Stromal cell of bone marrow (primary cell): Measurements from ENCODE around the gene SEZ6L.

Source experiments
- DNase-seq: peaks from one replicate; pipeline ENCODE4 v3.0.0-alpha.2; 2012; ENCODE audit warnings: low read depth

The SEZ6L gene

DNA sequence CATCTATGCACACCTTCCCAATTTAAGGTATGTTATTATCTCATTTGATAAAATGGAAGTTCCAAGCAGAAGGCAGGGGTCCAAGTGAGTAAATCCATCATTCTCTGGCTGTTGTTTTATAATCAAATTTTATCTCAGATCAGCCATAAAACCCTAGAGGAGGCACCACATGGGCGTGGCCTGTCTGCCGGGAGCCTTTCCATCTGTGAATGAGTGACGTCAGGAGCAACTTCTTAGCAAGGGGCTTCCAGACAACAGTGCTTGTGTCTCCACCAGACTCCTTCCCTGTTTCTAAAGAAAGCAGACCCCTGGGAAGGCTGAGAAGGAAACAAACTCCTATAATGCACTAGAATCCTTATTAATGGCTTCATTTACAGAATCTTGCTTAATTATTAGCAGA, 13.5 kb downstream of the SEZ6L start:
- DNase-seq, result no peak

DNA sequence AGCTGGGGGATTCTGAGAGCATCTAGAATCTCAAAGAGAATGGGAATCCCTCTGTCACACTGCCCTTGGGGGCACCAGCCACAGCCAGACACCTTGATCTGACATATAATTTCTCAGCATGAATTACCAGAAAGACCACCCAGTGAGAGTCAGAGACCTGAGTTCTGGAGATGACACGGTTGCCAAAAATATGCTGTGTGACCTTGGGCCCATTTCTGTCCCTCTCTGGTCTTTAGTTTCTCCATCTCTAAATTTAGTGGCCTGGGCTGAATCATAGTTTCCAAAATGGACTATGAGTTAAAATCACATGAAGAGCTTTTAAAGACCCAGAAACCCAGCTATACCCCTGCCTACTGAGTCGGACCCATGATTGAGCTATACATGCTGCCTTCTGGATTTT, 15.9 kb downstream of the SEZ6L start:
- DNase-seq, result no peak

- no peak for DNase-seq
Observed at GRCh38 chr22:26188341-26188740, 19.1 kb downstream of the SEZ6L start.

DNA sequence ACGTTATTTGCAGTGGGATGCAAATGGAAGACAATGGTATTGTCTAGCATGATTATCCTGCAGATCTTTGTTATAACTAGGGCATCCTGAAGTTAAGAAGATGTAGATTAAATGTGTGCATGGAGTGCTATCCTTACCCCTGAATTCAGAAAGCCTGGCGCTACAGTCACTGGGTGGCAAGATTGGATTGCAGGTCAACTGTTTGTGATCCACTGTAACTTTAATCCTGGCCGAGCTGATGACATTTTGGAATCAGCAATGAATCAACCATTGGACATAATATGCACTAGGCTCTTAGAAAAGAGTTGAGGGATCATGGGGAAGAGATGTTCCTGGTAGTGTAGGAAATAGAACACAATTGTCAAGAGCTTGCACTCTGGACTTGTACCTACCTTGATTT, 25.1 kb downstream of the SEZ6L start:
- no peak for DNase-seq

DNA sequence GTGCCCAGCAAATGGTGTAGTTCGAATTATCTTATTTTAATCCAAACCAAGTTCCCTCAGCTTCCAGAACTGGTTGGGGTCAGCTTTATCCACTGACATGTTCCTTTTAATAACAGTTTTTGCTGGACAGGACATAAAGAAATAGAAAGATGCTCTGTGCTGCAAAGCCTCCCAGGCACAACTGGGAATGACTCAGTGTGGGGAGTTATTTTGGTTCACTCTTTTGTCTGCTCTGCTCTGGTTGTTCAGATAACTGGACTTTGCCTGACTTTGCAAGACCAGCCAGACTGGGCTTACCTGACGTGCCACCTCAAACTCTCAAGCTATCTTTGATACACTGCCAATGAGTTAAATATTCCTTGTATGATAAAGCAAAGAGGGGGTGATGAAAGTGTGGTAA, 25.6 kb downstream of the SEZ6L start:
- no peak for DNase-seq

DNA sequence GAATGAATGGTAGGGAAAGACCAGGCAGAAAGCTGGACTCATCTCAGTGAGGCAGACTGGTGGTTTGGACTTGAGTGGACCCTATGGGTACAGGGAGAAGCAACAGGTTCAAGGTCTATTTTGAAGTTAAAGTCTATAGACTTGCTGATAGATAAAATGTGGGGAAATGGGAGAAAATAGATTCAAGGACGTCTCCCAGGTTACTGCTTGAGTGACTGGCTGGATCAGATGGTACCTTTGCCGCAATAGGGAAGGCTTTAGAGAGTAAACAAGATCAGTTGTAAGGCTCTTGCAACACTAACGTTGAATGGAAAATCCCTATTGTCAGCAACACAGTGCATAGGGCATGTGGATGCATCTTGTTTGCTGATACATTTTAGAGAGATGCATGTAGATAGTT, 27.4 kb downstream of the SEZ6L start:
- DNase-seq, result no peak

- no peak for DNase-seq
Observed at GRCh38 chr22:26197425-26197824, 28.2 kb downstream of the SEZ6L start.

DNA sequence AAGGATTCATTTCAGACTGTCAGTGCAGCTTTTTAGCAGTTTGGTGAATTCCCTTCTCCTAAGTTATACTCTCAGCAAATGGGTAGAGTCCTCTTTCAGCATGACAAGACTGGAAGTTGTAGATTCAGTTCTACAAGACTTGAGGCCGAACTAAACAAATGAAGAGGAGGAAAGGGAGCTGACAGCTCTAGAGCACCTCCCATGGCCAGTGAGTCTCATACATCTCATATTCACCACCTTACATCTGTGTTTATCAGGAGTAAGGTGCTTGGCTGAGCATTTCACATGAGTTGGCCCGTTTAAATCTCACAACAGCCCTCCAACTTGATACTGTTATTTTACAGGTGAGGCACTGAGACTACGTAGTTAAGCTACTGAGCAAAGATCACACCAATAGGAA, 30.4 kb downstream of the SEZ6L start:
- DNase-seq, result no peak

DNA sequence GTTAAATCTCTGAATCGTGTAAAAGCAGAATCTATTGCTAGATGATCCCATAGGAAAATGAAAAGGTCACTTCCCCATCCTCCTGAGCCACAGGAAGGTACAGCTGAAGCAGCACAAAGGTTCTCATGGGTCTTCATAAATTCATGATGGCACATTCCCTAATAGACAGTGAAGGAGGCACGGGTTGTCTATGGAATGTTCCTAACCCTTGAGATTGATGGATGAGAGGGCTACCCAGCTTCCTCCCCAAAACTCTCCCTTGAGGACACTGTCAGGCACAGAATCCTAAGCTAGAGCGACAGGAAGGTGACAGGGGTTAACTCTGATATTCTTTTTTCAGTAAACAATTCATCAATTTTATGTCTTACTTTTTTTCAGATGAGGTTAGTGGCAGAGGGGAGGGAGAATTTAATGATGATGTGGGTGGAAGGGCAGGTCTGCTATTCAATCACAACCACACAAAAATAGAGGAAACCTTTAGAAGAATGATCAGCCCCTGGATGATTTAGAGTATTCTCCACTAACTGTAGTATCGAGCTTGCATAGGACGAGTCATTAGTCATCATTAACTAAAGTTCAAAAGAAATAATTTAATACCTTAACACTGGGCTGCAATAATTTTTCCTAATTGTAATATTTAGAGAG, 33.1 kb downstream of the SEZ6L start:
- no peak for DNase-seq

GRCh38 chr22:26205494-26205893, 36.2 kb downstream of the SEZ6L start:
- no peak for DNase-seq

- DNase-seq, result no peak
Observed at GRCh38 chr22:26210334-26210733, 41.1 kb downstream of the SEZ6L start.

GRCh38 chr22:26213826-26214225, 44.6 kb downstream of the SEZ6L start:
- no peak for DNase-seq

GRCh38 chr22:26214466-26214865, 45.2 kb downstream of the SEZ6L start:
- no peak for DNase-seq

DNA sequence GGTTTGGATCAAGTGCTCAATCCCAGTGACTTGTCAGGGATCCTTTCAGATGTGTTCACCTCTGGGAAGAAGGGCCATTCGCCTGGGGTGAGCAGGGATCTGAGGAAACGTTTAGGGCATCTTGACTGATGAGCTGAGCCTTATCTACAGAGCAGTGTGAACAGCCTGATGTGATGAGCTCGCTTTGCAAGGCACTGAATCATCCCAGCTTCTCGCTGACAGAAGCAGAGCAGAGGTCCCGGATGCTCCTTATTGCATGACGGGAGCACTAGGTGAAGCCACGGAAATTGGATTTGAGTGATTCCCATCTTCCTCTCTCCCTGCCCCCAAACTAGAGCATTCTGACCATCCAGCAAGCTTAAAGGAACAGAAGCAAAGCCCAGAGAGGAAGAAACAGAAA, 46.5 kb downstream of the SEZ6L start:
- no peak for DNase-seq

DNA sequence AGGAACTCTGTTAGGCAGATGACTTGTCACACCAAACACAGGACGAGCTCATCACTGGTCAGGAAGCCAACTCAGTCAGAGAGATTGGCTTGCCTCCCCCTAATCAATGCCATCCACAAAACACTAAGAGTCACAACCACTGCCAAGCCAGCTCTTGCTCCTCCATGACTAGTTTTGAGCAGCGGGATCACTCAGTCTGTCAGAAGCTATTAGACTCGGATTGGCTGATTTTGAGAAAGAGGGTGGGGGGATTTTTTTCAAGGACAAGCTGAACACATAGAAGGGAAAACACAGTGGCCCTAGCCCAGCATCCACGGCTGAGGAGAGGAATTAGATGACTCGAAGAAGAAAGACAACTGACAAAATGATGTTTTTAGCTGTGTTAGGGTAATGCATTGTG, 55.9 kb downstream of the SEZ6L start:
- DNase-seq, result no peak

GRCh38 chr22:26226538-26227297, 57.5 kb downstream of the SEZ6L start:
- no peak for DNase-seq

- no peak for DNase-seq
Observed at GRCh38 chr22:26229910-26230309, 60.6 kb downstream of the SEZ6L start.

DNA sequence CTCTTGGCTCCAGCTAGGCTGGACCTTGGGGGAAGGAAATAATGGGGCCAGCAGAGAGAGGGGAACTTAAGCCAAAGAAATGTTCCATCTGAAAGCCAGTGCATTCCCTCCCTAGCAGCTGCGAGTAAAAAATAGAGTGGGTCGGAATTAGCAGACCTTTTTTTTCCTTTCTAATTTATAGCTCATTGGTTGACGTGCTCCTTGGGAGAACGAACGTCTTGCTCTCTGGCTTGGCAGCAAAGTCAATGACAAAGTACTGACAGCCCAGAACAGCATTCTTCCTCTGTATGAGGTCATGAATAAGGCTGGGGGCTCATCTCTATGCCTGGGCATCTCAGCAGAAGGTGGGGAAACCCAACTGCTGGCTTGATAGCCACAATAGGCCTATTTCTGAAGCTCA, 65.0 kb downstream of the SEZ6L start:
- DNase-seq, result no peak

DNA sequence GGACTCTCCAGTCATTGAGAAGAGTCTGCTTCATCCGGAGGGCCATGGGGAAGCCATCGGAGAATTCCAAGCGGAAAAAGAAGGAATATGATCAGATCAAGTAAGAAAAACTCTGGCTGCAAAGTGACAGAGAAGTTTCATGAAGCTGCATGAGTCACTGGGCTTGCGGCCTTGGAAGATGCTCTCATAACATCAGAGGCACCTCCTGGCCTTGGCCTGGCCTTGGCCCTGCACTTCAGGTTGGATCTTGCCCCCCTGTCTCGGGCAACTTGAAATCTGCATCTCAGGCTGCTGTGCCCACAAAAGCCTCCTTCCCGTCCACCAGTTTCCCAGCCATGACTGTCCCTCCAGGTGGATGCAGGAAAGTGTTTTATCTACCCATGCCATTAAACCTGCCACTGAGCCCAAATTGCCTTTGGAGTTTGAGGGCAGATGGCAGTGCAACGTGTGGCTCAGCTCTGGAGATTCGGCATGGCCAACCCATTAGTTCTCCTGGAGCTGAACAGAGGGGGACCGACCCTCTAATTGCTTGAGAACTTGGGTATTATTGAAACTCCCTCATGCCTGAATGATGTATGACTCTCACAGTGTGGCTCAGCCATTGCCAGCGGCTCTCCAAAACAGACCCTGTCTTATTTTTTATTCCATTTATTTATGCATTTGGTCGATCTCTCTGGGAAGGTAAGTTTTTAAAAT, 66.7 kb downstream of the SEZ6L start:
- no peak for DNase-seq

DNA sequence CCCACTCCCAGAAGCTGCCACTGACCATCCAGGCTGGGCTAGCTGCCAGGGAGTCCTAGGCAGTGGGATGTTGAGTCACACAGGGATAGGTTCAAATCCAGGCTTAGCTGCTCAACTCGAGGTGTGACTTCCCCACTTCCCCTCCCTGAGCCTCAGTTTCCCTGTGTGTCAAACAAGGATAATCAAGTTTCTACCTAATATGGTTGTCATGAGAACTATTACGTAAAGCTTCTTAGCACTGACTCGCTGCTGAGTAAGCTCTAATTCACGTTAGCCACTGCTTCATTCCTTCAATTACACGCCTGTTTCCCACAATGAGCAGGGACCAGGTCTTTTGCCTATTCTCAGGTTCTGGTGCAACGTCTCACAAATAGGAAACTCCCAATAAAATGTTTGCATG, 67.7 kb downstream of the SEZ6L start:
- DNase-seq, result no peak

- no peak for DNase-seq
Observed at GRCh38 chr22:26238596-26238995, 69.3 kb downstream of the SEZ6L start.

- DNase-seq, result no peak
Observed at GRCh38 chr22:26239581-26239980, 70.3 kb downstream of the SEZ6L start.

DNA sequence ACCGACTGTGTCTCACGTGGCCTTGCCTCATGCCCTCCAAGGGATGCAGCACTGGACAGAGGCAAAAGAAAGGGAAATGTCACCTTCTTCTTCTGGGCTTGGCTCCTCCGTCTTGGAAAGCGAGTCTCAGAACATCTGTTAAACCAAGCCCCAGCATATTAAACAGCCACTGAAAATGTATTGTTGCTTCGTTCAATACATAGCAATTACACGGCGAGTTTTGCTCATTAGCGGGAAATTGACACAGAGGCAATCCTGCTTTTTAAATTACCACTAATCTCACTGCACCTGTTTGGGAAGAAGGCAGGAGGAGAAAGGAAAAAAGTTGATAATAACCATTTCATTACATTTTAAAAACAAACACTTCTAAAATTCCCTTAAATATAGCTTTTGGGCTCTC, 72.1 kb downstream of the SEZ6L start:
- DNase-seq, result no peak
